Activated T-helper 1 cell treated with anti-CD3 and anti-CD28 coated beads, Interleukin-12 subunit alpha, Interleukin-12 subunit beta, Interleukin-2, Interleukin-4 antibody, amounts not matched to agents 30 ng/mL and 10 ng/mL and 1 ng/mL, durations not matched to agents 14 hours and 24 hours and 36 hours (primary cell): ENCODE measurements around the gene MLXIP. TPM values are rescaled to one million over a fixed set of nuclear protein-coding genes. Genes with fewer than 3 reads are reported as not detected.

Experiments used
- DNase-seq: peaks from one replicate; pipeline ENCODE4 v3.0.0; 2021; ENCODE audit warnings: low spot score
- H3K27ac Mint-ChIP-seq: one replicate; pipeline ENCODE4 v1.8.0; 2021; ENCODE audit warnings: mild to moderate bottlenecking, mixed read lengths
- H3K27me3 Mint-ChIP-seq: one replicate; pipeline ENCODE4 v1.8.0; 2022; ENCODE audit warnings: mild to moderate bottlenecking, moderate library complexity, mixed read lengths; ENCODE audit not compliant: insufficient read depth
- H3K36me3 Mint-ChIP-seq: one replicate; pipeline ENCODE4 v1.8.0; 2021; ENCODE audit warnings: low read depth, mixed read lengths
- H3K4me1 Mint-ChIP-seq: one replicate; pipeline ENCODE4 v1.8.0; 2021; ENCODE audit warnings: low read depth, mixed read lengths
- H3K4me3 Mint-ChIP-seq: one replicate; pipeline ENCODE4 v1.8.0; 2021; ENCODE audit warnings: mild to moderate bottlenecking, moderate library complexity, mixed read lengths
- H3K9me3 Mint-ChIP-seq: one replicate; pipeline ENCODE4 v1.8.0; 2021; ENCODE audit warnings: mixed read lengths
- intact Hi-C: fragments of 100-400 bp; cut with micrococcal nuclease; formaldehyde crosslinking; loops from one replicate; pipeline ENCODE4 v1.15.1; 2024
- total RNA-seq: library from RNA; stranded (reverse); gene quantifications from 2 replicates; pipeline ENCODE4 v1.2.3, GENCODE V29; 2022

The MLXIP gene
- total RNA-seq, 1 donor from 2014 or later = 62.1 TPM

DNA sequence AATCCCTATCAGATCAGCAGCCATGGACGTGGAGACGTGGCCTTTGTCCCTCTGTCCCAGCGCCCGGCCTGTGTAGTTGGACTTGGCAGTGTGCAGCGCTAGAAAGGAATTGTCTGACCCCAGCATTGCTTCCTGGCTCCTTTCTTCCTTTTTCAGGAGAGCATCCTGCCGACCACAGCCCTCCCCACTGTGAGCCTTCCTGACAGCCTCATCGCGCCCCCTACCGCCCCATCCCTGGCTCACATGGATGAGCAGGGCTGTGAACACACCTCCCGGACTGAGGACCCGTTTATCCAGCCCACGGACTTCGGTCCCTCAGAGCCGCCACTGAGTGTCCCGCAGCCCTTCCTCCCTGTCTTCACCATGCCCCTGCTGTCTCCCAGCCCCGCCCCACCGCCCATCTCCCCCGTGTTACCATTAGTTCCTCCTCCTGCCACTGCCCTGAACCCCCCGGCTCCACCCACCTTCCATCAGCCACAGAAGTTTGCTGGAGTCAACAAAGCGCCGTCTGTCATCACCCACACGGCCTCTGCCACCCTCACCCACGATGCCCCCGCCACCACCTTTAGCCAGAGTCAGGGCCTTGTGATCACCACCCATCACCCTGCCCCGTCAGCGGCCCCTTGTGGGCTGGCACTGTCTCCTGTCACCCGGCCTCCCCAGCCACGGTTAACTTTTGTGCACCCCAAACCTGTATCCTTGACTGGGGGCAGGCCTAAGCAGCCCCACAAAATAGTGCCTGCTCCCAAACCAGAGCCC is 54.8 kb downstream of the MLXIP start:
- intact Hi-C loops = no loop called here
- Mint-ChIP-seq H3K4me1 (no peaks in the 10 kb centered on the region), H3K9me3 (no peaks in the 10 kb centered on the region), H3K4me3 (no peak overlapping the region), H3K36me3 (peaks cover 21% of the 10 kb centered on the region), H3K27me3 (no peaks in the 10 kb centered on the region), H3K27ac (no peak overlapping the region)
- DNase-seq = no peak

DNA sequence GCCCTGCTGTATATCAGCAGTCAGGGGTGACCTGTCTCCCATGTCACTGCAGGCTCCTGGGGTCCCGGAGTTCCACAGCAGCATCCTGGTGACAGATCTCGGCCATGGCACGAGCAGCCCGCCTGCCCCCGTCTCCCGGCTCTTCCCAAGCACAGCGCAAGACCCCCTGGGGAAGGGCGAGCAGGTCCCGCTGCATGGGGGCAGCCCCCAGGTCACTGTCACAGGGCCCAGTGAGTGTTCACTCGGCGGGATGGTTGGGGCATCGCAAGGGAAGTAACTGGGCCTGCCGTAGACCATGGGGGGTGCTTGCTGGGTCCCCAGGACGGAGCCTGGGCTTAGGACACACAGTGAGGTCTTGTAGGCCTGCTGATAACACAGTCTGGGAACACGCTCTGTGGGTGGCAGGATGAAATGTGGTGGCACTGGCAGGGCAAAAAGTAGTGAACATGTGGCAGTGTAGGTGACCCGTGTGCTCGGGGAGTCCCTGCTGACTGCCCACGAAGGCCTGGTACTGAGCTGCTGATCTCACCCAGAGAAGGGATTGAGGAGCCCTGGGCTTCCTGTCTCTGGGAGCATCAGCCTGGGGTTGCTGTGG is 57.0 kb downstream of the MLXIP start:
- DNase-seq = no peak
- Mint-ChIP-seq H3K36me3 (peaks cover 16% of the 10 kb centered on the region), H3K27ac (no peak overlapping the region), H3K9me3 (no peaks in the 10 kb centered on the region), H3K4me3 (no peak overlapping the region), H3K4me1 (no peaks in the 10 kb centered on the region), H3K27me3 (no peaks in the 10 kb centered on the region)
- intact Hi-C loops = no loop called here

DNA sequence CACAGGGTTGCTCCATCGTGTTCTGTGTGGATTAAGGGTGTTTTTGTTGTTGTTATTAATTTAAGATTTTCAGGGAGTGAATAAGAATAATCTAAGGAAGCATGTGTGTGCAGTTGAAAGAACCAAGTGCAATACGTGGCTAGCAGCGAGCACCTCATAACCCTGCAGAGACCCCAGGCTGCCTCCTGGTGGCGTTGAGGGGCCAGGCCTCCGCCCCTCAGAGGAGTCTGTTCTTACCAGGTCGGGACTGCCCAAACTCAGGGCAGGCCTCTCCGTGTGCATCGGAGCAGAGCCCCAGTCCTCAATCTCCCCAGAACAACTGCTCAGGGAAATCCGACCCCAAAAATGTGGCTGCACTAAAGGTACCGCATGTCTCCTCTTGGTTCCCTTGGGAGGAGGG is 58.7 kb downstream of the MLXIP start:
- no peaks in the 10 kb centered on the region for H3K27me3 Mint-ChIP-seq
- H3K4me1 Mint-ChIP-seq = no peaks in the 10 kb centered on the region
- DNase-seq = no peak
- H3K4me3 Mint-ChIP-seq = no peak overlapping the region
- no peak overlapping the region for H3K27ac Mint-ChIP-seq
- no peaks in the 10 kb centered on the region for H3K9me3 Mint-ChIP-seq
- intact Hi-C loops = no loop called here
- peaks cover 16% of the 10 kb centered on the region for H3K36me3 Mint-ChIP-seq

DNA sequence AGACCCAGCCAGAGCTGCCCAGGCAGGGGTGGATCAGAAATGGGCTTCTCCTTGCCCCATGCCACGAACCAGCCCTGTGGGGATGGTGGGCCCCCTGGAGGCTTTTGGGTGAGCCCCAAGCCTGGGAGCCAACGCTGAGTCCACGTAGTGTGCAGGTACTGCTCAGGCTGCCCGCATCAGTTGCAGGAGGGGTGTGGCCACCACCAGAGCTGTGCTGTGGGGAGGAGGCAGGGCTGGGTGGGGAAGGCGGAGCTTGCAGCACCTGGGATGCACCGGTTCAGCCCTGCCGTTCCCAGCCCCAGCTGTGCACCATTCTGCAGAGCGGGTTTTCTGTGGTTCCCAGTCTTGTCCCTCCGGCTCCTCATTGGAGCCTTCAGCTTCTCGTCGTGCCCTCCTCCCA is 59.1 kb downstream of the MLXIP start:
- Mint-ChIP-seq H3K27me3 (no peaks in the 10 kb centered on the region), H3K9me3 (no peaks in the 10 kb centered on the region), H3K36me3 (peaks cover 16% of the 10 kb centered on the region), H3K27ac (no peak overlapping the region), H3K4me3 (no peak overlapping the region), H3K4me1 (no peaks in the 10 kb centered on the region)
- DNase-seq = no peak
- intact Hi-C loops = no loop called here

DNA sequence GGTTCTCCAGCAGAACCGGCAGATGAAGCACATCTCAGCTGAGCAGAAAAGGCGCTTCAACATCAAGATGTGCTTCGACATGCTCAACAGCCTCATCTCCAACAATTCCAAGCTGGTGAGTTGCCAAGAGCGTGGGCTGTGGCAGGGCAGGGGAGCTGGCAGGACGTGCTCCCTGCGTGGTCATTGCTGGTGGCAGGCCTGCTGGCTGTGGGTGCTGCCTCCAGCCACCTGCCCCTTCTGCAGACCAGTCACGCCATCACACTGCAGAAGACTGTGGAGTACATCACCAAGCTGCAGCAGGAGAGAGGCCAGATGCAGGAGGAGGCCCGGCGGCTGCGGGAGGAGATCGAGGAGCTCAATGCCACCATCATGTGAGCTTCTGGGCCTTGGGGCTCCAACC is 59.6 kb downstream of the MLXIP start:
- Mint-ChIP-seq H3K36me3 (peaks cover 16% of the 10 kb centered on the region), H3K27ac (no peak overlapping the region), H3K9me3 (no peaks in the 10 kb centered on the region), H3K4me1 (no peaks in the 10 kb centered on the region), H3K4me3 (no peak overlapping the region), H3K27me3 (no peaks in the 10 kb centered on the region)
- intact Hi-C loops = no loop called here
- DNase-seq = no peak

DNA sequence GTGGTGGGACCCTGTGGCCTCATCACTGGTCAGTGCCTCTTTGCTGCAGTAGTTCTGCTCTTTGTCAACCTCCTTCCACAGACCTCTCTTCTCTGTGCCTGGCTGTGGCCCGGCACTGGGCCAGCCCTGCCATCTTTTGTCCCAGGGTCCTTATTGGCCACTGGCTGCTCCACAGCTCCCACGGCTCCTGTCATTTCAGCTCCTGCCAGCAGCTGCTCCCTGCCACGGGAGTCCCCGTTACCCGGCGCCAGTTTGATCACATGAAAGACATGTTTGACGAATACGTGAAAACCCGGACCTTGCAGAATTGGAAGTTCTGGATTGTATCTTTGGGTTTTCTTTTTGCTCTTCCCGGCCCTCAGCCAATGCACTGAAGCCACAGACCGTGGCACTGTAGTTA is 60.1 kb downstream of the MLXIP start:
- Mint-ChIP-seq H3K4me3 (no peak overlapping the region), H3K27ac (no peak overlapping the region)

DNA sequence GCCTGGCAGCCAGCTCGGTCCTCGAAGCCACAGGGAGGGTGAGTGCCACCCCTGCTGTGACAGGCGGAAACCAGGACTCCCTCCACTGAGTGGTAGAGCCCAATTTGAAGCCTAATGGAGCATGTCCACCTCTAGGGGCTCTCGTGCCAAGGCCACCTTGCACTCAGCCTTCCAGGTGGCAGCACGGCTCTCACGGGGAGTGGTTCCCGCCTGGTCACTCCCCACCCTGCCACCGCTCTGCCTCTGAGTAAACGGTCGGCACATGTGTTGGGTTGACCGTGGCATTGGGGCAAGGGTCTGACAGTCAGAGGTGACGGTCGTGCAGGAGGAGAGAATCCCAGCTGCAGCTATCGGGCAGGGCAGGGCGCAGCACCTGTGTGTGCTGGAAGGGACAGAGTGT is 60.7 kb downstream of the MLXIP start:
- intact Hi-C loops = no loop called here
- Mint-ChIP-seq H3K27me3 (no peaks in the 10 kb centered on the region), H3K36me3 (peaks cover 17% of the 10 kb centered on the region), H3K27ac (no peak overlapping the region), H3K4me1 (no peaks in the 10 kb centered on the region), H3K9me3 (no peaks in the 10 kb centered on the region), H3K4me3 (no peak overlapping the region)
- no peak for DNase-seq

More for the DNA sequence above, 60.1 kb downstream of the MLXIP start:
- intact Hi-C loops = no loop called here
- peaks cover 12% of the 10 kb centered on the region for H3K36me3 Mint-ChIP-seq
- H3K27me3 Mint-ChIP-seq = no peaks in the 10 kb centered on the region
- H3K9me3 Mint-ChIP-seq = no peaks in the 10 kb centered on the region
- DNase-seq = no peak
- no peaks in the 10 kb centered on the region for H3K4me1 Mint-ChIP-seq

DNA sequence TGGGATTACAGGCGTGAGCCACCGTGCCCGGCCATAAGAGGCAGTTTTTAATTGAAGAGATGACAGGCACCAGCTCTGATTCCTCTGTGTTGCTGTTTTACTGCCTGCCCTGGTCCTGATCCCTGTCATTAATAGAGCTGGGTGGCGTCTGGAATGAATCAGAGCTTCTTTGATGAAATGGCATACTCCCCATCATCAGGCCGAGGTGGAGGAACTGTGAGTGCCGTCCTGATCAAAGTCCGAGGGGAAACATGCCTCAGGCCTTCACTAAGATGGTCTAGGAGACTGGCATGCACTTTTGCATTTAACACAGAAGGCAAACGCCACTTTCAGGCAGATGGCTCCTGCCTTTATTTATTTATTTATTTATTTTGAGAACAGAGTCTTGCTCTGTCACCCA is 61.4 kb downstream of the MLXIP start:
- peaks cover 16% of the 10 kb centered on the region for H3K36me3 Mint-ChIP-seq
- no peak overlapping the region for H3K27ac Mint-ChIP-seq
- no peaks in the 10 kb centered on the region for H3K9me3 Mint-ChIP-seq
- no peak for DNase-seq
- H3K4me3 Mint-ChIP-seq = no peak overlapping the region
- no peaks in the 10 kb centered on the region for H3K4me1 Mint-ChIP-seq
- intact Hi-C loops = no loop called here
- H3K27me3 Mint-ChIP-seq = no peaks in the 10 kb centered on the region

DNA sequence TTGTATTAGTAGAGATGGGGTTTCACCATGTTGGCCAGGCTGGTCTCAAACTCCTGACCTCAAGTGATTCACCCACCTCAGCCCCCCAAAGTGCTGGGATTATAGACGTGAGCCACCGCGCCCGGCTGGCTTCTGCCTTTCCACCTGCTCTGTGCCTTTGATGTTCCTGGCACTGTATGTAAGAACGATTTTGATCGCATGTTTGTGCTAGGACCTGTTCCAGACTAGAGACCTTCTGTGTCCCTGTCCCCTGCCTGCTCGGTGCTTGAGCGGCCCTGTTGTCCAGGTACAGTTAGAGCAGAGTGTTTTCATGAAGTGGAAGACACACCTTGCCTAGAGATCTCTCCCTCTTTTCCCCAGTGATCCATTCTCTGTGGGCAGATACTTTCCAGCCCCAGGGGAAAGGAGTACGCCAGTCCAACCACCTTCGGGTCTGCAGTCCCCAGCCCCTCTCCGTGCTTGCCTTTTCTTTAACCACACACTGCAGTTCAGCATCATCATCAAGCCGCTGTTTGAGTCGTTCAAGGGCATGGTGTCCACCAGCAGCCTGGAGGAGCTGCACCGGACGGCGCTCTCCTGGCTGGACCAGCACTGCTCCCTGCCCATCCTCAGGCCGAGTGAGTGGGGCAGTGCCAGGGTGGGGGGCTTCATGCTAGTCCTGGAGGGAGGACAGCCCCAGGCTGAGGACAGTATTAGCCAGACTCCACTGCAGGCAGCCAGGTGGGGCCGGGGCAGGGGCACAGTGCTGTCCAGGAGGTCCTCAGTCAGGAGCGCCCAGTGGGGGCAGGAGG is 62.1 kb downstream of the MLXIP start:
- Mint-ChIP-seq H3K4me3 (no peak overlapping the region), H3K36me3 (peaks cover 11% of the 10 kb centered on the region), H3K4me1 (no peaks in the 10 kb centered on the region), H3K27me3 (no peaks in the 10 kb centered on the region), H3K9me3 (no peaks in the 10 kb centered on the region), H3K27ac (peak overlapping the region; percentile 34)
- no peak for DNase-seq
- intact Hi-C loops = no loop called here

DNA sequence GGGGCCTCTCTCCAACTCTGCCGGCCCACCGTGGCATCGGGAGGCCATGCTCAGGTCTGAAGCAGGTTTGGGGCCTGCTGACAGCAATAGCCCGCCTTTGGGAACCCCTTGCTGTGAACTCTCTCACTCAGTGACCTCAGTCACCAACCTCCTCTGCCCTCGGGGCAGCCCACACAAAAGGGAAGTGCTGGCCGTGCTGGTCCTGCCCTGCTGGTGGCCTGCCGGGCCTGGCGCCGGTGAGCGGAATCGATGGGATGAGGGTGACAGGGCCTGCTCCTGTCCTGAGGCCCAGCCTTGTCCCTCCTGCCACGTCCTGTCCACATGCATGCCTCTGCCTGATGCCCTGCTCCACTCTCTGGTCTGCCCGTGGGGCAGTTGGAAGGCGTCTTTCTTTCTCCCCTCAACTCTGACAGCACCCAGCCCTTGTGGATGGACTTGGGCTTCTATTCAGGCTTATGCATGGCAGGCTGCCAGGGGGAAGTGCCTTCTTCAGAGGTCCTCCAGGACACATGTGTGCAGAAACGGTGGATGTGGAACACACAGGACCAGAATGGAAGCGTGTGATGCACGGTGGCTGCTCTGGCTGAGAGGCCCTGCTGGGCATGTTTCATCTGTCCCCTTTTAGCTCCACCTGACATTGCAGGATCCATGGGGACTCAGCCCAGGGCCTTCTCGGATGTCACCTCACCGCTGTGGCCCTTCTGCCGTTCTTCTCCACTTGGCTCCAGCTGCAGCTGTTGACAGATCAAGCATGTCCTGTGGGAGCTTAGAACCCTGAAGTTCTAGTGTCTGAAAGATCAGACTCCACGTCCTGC is 63.6 kb downstream of the MLXIP start:
- no peaks in the 10 kb centered on the region for H3K9me3 Mint-ChIP-seq
- peaks cover 10% of the 10 kb centered on the region for H3K36me3 Mint-ChIP-seq
- H3K4me3 Mint-ChIP-seq = no peak overlapping the region
- no peak for DNase-seq
- H3K4me1 Mint-ChIP-seq = no peaks in the 10 kb centered on the region
- H3K27me3 Mint-ChIP-seq = no peaks in the 10 kb centered on the region
- intact Hi-C loops = no loop called here
- H3K27ac Mint-ChIP-seq = no peak overlapping the region

DNA sequence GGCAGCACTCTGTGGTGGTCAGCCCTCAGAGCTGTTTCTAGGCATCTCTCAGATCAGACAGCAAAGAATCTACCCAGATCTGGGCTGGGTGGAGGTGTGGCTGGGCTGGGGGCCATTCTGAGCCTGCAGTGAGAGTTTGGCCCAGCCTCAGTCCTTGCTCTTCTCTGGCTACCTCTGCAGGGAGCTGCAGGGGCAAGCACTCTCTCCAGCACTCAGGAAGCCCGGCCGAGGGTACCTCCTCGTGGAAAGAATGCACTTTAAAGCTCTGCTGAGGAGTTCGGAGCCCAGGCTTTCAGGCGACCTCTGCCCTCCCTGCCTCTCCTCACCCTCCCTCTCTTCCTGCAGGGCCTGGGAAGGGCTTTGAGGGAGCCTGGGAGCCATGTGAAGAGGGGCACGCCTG is 64.3 kb downstream of the MLXIP start:
- Mint-ChIP-seq H3K27me3 (no peaks in the 10 kb centered on the region), H3K27ac (no peak overlapping the region), H3K4me3 (no peak overlapping the region), H3K4me1 (no peaks in the 10 kb centered on the region), H3K36me3 (peaks cover 10% of the 10 kb centered on the region), H3K9me3 (no peaks in the 10 kb centered on the region)
- intact Hi-C loops = no loop called here
- no peak for DNase-seq

DNA sequence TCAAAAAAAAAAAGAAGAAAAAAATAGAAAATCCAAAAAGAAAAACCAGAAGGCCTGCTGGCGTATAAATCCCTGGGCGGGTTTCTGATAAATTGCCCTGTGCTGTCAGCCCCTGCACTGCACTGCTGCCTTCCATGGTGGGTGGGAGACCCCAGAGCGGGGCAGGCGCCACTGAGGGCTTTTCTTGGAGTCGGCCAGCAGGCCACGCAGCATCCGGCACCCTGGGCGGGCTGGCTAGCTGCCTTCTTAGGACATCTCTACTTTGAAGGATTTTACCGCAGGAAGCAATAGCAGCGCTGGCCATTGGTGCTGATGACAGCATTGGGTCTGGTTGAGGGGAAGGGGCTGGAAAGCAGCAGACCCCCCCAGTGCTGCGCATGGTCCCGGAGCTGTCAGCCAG is 66.3 kb downstream of the MLXIP start:
- no peak for DNase-seq
- no peaks in the 10 kb centered on the region for H3K9me3 Mint-ChIP-seq
- no peaks in the 10 kb centered on the region for H3K4me1 Mint-ChIP-seq
- no peak overlapping the region for H3K4me3 Mint-ChIP-seq
- H3K36me3 Mint-ChIP-seq = peaks cover 10% of the 10 kb centered on the region
- no peaks in the 10 kb centered on the region for H3K27me3 Mint-ChIP-seq
- intact Hi-C loops = no loop called here
- no peak overlapping the region for H3K27ac Mint-ChIP-seq
